K562 (cell line): Measurements from ENCODE around the gene PPRC1. TPM values are rescaled to one million over a fixed set of nuclear protein-coding genes. Genes with fewer than 3 reads are reported as not detected.

Experiments used
- CHD1 ChIP-seq: fragments of 200-600 bp; sonication (generic); IDR thresholded peaks from one replicate; pipeline ENCODE4 v1.6.1; 2012; ENCODE audit warnings: mild to moderate bottlenecking, moderate library complexity, low read length, inconsistent platforms
- GABPA ChIP-seq: fragments of 200-800 bp; sonication (Bioruptor generic); conservative IDR thresholded peaks from 2 replicates; pipeline ENCODE4 v1.6.1; 2016; ENCODE audit warnings: low read depth, missing genetic modification characterization, missing compliant biosample characterization
- MECOM ChIP-seq: fragments of 250-450 bp; sonication (Bioruptor Pico); IDR thresholded peaks from 2 replicates; pipeline ENCODE4 v1.8.0; 2022; ENCODE audit warnings: inconsistent platforms
- NFE2 ChIP-seq: IDR thresholded peaks from 2 replicates; pipeline ENCODE4 v1.6.1; 2014; ENCODE audit warnings: antibody characterized with exemption, low read depth
- PML ChIP-seq: IDR thresholded peaks from 2 replicates; pipeline ENCODE4 v1.6.1; 2012; ENCODE audit warnings: low read length, inconsistent platforms
- RHOXF2B ChIP-seq: fragments of 250-450 bp; sonication (Bioruptor Pico); conservative IDR thresholded peaks from 2 replicates; pipeline ENCODE4 v1.5.1; 2021
- polyA plus RNA-seq, 8 experiments: library from polyadenylated mRNA; depleted of rRNA in 4 of 8; stranded (reverse) in 5 of 8; unstranded in 3 of 8; fragments of >200 nt; fragmentation: Nextera tagmentation in 2 of 8; fragmentation: Illumina TruSeq in 1 of 8; extraction: Ambion mirVana in 2 of 8; extraction: Trizol in 1 of 8; gene quantifications; 2 replicates each; pipeline versions ENCODE4 v1.2.1 to v1.2.3, GENCODE V29; 2011 to 2014; ENCODE audit warnings: inconsistent platforms in 1 of 8, missing spikeins in 1 of 8
- total RNA-seq, 7 experiments: library from RNA; depleted of rRNA in 6 of 7; stranded (reverse); fragments of >200 nt in 6 of 7; fragmentation: Illumina TruSeq in 2 of 7; extraction: Trizol in 2 of 7; gene quantifications; 2 replicates each; pipeline versions ENCODE4 v1.2.1 to v1.2.3, GENCODE V29; 2011 to 2021; ENCODE audit warnings: low replicate concordance in 1 of 7
- TF ChIP-seq, protein P1 (sequence below): fragments of 200-600 bp; sonication (generic); IDR thresholded peaks from one replicate; pipeline ENCODE4 v1.6.1; 2012; ENCODE audit warnings: mild to moderate bottlenecking, low read depth, low read length, inconsistent platforms

Gene PPRC1
- total and polyA plus RNA-seq, 9 of the 15 experiments (the other 6 are each of a cell fraction or from before 2014, with no cell fraction given): 8.5 to 47.1 (median 16.2) TPM

DNA sequence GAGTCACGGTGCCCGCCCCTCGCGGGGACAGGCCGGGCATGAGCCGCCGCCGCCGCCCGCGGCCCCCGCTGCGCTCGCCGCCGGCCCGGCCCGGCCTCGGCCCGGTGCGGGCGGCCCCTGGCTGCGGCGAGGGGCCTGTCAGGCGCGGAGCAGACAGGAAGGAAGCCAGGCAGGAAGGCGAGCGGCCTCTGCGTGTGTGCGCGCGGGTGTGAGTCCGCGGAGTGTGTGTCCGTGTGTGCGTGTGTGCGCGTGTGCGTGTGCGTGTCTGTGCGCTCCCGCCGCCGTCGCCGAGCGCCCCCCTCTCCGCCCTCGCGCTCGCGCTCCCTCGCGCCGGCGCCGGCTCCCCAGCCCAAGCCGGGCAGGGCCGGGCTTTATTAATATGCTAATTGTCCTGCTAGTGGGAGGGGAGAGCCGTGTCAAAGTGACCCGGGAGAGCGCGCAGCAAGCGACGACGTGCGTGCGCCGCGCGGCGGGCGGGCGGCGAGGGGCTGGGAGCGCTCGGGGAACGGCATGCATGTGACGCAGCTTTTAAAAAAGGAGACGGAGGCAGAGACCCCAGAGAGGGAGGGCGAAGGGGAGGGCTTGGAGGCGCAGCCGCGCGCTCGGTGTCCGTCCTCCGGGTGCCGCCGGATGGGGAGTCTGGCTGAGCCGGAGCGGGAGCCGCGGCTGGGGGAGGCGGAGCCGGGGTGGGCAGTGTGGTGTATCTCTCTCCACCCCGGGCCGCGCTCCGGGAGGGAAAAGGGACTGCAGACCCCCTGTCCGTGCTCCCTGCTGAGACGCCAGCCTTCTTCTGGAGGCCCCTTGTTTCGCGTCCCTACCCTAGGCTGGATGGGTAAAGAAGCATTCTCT, 12.5 kb upstream of the PPRC1 start, which contains the start of gene LDB1 (continued):
- TF ChIP-seq, protein P1, sequence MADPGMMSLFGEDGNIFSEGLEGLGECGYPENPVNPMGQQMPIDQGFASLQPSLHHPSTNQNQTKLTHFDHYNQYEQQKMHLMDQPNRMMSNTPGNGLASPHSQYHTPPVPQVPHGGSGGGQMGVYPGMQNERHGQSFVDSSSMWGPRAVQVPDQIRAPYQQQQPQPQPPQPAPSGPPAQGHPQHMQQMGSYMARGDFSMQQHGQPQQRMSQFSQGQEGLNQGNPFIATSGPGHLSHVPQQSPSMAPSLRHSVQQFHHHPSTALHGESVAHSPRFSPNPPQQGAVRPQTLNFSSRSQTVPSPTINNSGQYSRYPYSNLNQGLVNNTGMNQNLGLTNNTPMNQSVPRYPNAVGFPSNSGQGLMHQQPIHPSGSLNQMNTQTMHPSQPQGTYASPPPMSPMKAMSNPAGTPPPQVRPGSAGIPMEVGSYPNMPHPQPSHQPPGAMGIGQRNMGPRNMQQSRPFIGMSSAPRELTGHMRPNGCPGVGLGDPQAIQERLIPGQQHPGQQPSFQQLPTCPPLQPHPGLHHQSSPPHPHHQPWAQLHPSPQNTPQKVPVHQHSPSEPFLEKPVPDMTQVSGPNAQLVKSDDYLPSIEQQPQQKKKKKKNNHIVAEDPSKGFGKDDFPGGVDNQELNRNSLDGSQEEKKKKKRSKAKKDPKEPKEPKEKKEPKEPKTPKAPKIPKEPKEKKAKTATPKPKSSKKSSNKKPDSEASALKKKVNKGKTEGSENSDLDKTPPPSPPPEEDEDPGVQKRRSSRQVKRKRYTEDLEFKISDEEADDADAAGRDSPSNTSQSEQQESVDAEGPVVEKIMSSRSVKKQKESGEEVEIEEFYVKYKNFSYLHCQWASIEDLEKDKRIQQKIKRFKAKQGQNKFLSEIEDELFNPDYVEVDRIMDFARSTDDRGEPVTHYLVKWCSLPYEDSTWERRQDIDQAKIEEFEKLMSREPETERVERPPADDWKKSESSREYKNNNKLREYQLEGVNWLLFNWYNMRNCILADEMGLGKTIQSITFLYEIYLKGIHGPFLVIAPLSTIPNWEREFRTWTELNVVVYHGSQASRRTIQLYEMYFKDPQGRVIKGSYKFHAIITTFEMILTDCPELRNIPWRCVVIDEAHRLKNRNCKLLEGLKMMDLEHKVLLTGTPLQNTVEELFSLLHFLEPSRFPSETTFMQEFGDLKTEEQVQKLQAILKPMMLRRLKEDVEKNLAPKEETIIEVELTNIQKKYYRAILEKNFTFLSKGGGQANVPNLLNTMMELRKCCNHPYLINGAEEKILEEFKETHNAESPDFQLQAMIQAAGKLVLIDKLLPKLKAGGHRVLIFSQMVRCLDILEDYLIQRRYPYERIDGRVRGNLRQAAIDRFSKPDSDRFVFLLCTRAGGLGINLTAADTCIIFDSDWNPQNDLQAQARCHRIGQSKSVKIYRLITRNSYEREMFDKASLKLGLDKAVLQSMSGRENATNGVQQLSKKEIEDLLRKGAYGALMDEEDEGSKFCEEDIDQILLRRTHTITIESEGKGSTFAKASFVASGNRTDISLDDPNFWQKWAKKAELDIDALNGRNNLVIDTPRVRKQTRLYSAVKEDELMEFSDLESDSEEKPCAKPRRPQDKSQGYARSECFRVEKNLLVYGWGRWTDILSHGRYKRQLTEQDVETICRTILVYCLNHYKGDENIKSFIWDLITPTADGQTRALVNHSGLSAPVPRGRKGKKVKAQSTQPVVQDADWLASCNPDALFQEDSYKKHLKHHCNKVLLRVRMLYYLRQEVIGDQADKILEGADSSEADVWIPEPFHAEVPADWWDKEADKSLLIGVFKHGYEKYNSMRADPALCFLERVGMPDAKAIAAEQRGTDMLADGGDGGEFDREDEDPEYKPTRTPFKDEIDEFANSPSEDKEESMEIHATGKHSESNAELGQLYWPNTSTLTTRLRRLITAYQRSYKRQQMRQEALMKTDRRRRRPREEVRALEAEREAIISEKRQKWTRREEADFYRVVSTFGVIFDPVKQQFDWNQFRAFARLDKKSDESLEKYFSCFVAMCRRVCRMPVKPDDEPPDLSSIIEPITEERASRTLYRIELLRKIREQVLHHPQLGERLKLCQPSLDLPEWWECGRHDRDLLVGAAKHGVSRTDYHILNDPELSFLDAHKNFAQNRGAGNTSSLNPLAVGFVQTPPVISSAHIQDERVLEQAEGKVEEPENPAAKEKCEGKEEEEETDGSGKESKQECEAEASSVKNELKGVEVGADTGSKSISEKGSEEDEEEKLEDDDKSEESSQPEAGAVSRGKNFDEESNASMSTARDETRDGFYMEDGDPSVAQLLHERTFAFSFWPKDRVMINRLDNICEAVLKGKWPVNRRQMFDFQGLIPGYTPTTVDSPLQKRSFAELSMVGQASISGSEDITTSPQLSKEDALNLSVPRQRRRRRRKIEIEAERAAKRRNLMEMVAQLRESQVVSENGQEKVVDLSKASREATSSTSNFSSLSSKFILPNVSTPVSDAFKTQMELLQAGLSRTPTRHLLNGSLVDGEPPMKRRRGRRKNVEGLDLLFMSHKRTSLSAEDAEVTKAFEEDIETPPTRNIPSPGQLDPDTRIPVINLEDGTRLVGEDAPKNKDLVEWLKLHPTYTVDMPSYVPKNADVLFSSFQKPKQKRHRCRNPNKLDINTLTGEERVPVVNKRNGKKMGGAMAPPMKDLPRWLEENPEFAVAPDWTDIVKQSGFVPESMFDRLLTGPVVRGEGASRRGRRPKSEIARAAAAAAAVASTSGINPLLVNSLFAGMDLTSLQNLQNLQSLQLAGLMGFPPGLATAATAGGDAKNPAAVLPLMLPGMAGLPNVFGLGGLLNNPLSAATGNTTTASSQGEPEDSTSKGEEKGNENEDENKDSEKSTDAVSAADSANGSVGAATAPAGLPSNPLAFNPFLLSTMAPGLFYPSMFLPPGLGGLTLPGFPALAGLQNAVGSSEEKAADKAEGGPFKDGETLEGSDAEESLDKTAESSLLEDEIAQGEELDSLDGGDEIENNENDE: no peak
- TF ChIP-seq PML (no peak), RHOXF2B (no peak), MECOM (CRISPR knock-in tag) (no peak), NFE2 (no peak), GABPA (tag) (peak; percentile 60), CHD1 (peak; percentile 68)
